Measurements from ENCODE around the gene FAM135A. TPM values are rescaled to one million over a fixed set of nuclear protein-coding genes. Genes with fewer than 3 reads are reported as not detected.

Gene FAM135A
- total and polyA plus RNA-seq, 9 of the 15 experiments (the other 6 are each of a cell fraction or from before 2014, with no cell fraction given) = 7.4 to 32.9 (median 19.2) TPM

- H3K4me1 ChIP-seq (replicated peaks in 1 of 2; ENCODE audit: control insufficient read depth in 2 of 2, insufficient read depth in 2 of 2, low read length in 2 of 2) = no peaks in the 10 kb centered on the region
- no TSS peak for BruUV-seq (replicated peaks)
- ATAC-seq (peak; percentile 47; the same call in 1 of the 3 replicates), FAIRE-seq (no peak), DNase-seq (ENCODE audit: extremely low read depth in 1 of 4, low spot score in 3 of 4) (peak in 1 of 4 experiments; percentile 19)
- intact Hi-C loops (cut with micrococcal nuclease) = no loop called here
- ChIA-PET CTCF (ENCODE audit: low intra/inter-chr PET ratio) (no interaction called here), POLR2A (interaction anchor here (0.5 kb wide), 1 partner anchor 92 kb away, joined by 3 read pairs; no protein-coding TSS in a partner anchor)
- no peak overlapping the region for H3K27ac ChIP-seq (ENCODE audit: extremely low read depth, low read depth, low read length)
- H2AFZ ChIP-seq (ENCODE audit: low read depth, low read length) = no peak overlapping the region
- TF ChIP-seq ZKSCAN3 (CRISPR knock-in tag; IDR thresholded peaks at IDR 0.05) (no peak), CBFA2T2 (conservative IDR thresholded peaks at IDR 0.05) (no peak), MECOM (CRISPR knock-in tag; IDR thresholded peaks at IDR 0.05) (no peak), LEF1 (IDR thresholded peaks at IDR 0.05) (no peak), ZFP30 (CRISPR knock-in tag; IDR thresholded peaks at IDR 0.05; ENCODE audit: borderline replicate concordance) (no peak), DMBX1 (CRISPR knock-in tag; IDR thresholded peaks at IDR 0.05; ENCODE audit: borderline replicate concordance) (no peak), SMAD3 (CRISPR knock-in tag; conservative IDR thresholded peaks at IDR 0.05) (no peak), ETV1 (tag; conservative IDR thresholded peaks at IDR 0.05; ENCODE audit: low read depth) (no peak), ELF1 (tag; IDR thresholded peaks at IDR 0.05) (no peak), CTBP1 (IDR thresholded peaks at IDR 0.05; ENCODE audit: borderline replicate concordance) (no peak), ZZZ3 (IDR thresholded peaks at IDR 0.05) (no peak), SLC30A9 (CRISPR knock-in tag; IDR thresholded peaks at IDR 0.05) (no peak), NCOA6 (IDR thresholded peaks at IDR 0.05) (no peak), TSC22D4 (tag; IDR thresholded peaks at IDR 0.05) (no peak), ZNF395 (CRISPR knock-in tag; IDR thresholded peaks at IDR 0.05) (no peak)
- H3K4me3 ChIP-seq = no peak overlapping the region
- no peaks in the 10 kb centered on the region for H3K79me2 ChIP-seq (ENCODE audit: control insufficient read depth, insufficient read depth, low read length)
- no peak overlapping the region for H3K4me2 ChIP-seq (ENCODE audit: insufficient read depth, low read length)
- peaks cover 0 to 6% of the 10 kb centered on the region in 2 experiments; a peak in 4 of 5 replicates for H3K27me3 ChIP-seq (ENCODE audit: control insufficient read depth in 2 of 2, insufficient read depth in 2 of 2, low read length in 2 of 2)
- 0% methylated on average over 4 of the region's 4 CpGs for WGBS (ENCODE audit: insufficient coverage, low coverage, missing lambda C conversion rate)
- in situ Hi-C loops (cut with MboI) = no loop called here
- no peaks in the 10 kb centered on the region for H3K9me3 ChIP-seq (replicated peaks; ENCODE audit: control insufficient read depth, insufficient read depth, low read depth, low read length)
- H3K9ac ChIP-seq (ENCODE audit: insufficient read depth in 1 of 2, low read depth in 2 of 2, low read length in 2 of 2) = no peak overlapping the region
- no peaks in the 10 kb centered on the region for H4K20me1 ChIP-seq (replicated peaks; ENCODE audit: control insufficient read depth, insufficient read depth, low read length)
- H3K9me1 ChIP-seq (ENCODE audit: control insufficient read depth, insufficient read depth, low read length) = no peaks in the 10 kb centered on the region
- H3K36me3 ChIP-seq (ENCODE audit: control insufficient read depth, insufficient read depth, low read length) = no peaks in the 10 kb centered on the region
These were observed 185.9 kb downstream of the FAM135A start for GRCh38 chr6:70599187-70599586.
